Suppressor macrophage treated with lipopolysaccharide for 4 hours (primary cell): Measurements from ENCODE around the gene IFT20.

ENCODE experiments used
- DNase-seq: peaks from one replicate; pipeline ENCODE4 v3.0.0-alpha.2; 2020

IFT20 gene

GRCh38 chr17:28334666-28335200, 539 bp downstream of the IFT20 start:
- no peak for DNase-seq

- DNase-seq: peak; percentile 73
Measured at GRCh38 chr17:28334171-28334570, 1.1 kb downstream of the IFT20 start.

- no peak for DNase-seq
Measured at GRCh38 chr17:28333083-28333746, 2.1 kb downstream of the IFT20 start.

GRCh38 chr17:28331891-28332420, 3.3 kb downstream of the IFT20 start:
- no peak for DNase-seq

GRCh38 chr17:28330671-28331070, 4.6 kb downstream of the IFT20 start:
- DNase-seq: no peak

- DNase-seq: no peak
Measured at GRCh38 chr17:28328325-28328724, 6.9 kb downstream of the IFT20 start.

- DNase-seq: no peak
Measured at GRCh38 chr17:28327709-28328108, 7.6 kb downstream of the IFT20 start.

- no peak for DNase-seq
Measured at GRCh38 chr17:28327031-28327607, 8.2 kb downstream of the IFT20 start.

GRCh38 chr17:28326114-28326513, 9.2 kb downstream of the IFT20 start:
- DNase-seq: no peak

GRCh38 chr17:28325211-28325610, 10.1 kb downstream of the IFT20 start:
- DNase-seq: no peak

GRCh38 chr17:28324781-28325180, 10.5 kb downstream of the IFT20 start:
- peak; percentile 55 for DNase-seq

- DNase-seq: no peak
Measured at GRCh38 chr17:28324267-28324745, 11.0 kb downstream of the IFT20 start.

- no peak for DNase-seq
Measured at GRCh38 chr17:28320215-28321061, 14.8 kb downstream of the IFT20 start.

- DNase-seq: no peak
Measured at GRCh38 chr17:28319598-28319935, 15.7 kb downstream of the IFT20 start.

- peak; percentile 98 for DNase-seq
Measured at GRCh38 chr17:28318759-28319597, 16.3 kb downstream of the IFT20 start, which contains the start of gene TMEM97. Gene TMEM97 (plus strand): TSS chr17:28319200. CDS start chr17:28319240, 40 bp downstream.

GRCh38 chr17:28317966-28318758, 17.1 kb downstream of the IFT20 start:
- DNase-seq: no peak

GRCh38 chr17:28317099-28317965, 17.9 kb downstream of the IFT20 start:
- DNase-seq: no peak

- no peak for DNase-seq
Measured at GRCh38 chr17:28315846-28316705, 19.2 kb downstream of the IFT20 start.

- DNase-seq: no peak
Measured at GRCh38 chr17:28313841-28314240, 21.4 kb downstream of the IFT20 start.
